Neutrophil (primary cell): ENCODE results near the gene CTBP2.
A peak's percentile ranks its signal among the peaks of the same experiment; 100 is the strongest.
"Not testable (repeated sequence)": the region's sequence is repeated elsewhere in the genome, so short reads cannot be mapped to it uniquely, and the experiment has no call there.

Experiments
- H3K27ac ChIP-seq: fragments of 200-600 bp; sonication (generic); 2 replicates; pipeline ENCODE4 v1.5.1; 2016; ENCODE audit warnings: mild to moderate bottlenecking, moderate library complexity
- H3K27me3 ChIP-seq: fragments of 200-600 bp; sonication (generic); 2 replicates; pipeline ENCODE4 v1.6.0; 2016; ENCODE audit warnings: mild to moderate bottlenecking
- H3K36me3 ChIP-seq: fragments of 200-600 bp; sonication (generic); 2 replicates; pipeline ENCODE4 v1.5.1; 2017
- H3K4me1 ChIP-seq, 2 experiments: fragments of 200-600 bp in 1 of 2; sonication (generic) in 1 of 2; 1 replicate in 1 of 2; 2 replicates in 1 of 2; pipeline versions ENCODE4 v1.5.1 to v1.6.1; 2013 to 2016; ENCODE audit warnings: low read depth in 1 of 2, low read length in 1 of 2, mild to moderate bottlenecking in 1 of 2, moderate library complexity in 1 of 2; ENCODE audit not compliant: control insufficient read depth in 1 of 2, insufficient read depth in 1 of 2
- H3K4me3 ChIP-seq, 2 experiments: fragments of 200-600 bp in 1 of 2; sonication (generic) in 1 of 2; 1 replicate in 1 of 2; 2 replicates in 1 of 2; pipeline ENCODE4 v1.5.1; 2013 to 2016; ENCODE audit warnings: low read depth in 1 of 2, low read length in 1 of 2, mild to moderate bottlenecking in 1 of 2, moderate library complexity in 1 of 2
- H3K9me3 ChIP-seq: fragments of 200-600 bp; sonication (generic); 2 replicates; pipeline ENCODE4 v1.5.1; 2016
- CTCF ChIP-seq: fragments of 200-600 bp; sonication (generic); IDR thresholded peaks from 2 replicates; pipeline ENCODE4 v1.5.1; 2016; ENCODE audit warnings: antibody characterized with exemption

Gene CTBP2

GRCh38 chr10:125151553-125152449, 8.6 kb downstream of the CTBP2 start:
- Histone ChIP-seq H3K4me3 (peak overlapping the region; percentile 48 to 68), H3K4me1 (peaks cover 70 to 90% of the 10 kb centered on the region in 2 experiments), H3K27ac (peak overlapping the region; percentile 57), H3K27me3 (no peaks in the 10 kb centered on the region), H3K36me3 (peaks cover 7% of the 10 kb centered on the region), H3K9me3 (no peaks in the 10 kb centered on the region)
- TF ChIP-seq CTCF: no peak

- H3K4me3 ChIP-seq: peak overlapping the region in 1 of 2 experiments; percentile 68
- H3K36me3 ChIP-seq: peaks cover 7% of the 10 kb centered on the region
- H3K27me3 ChIP-seq: no peaks in the 10 kb centered on the region
- no peaks in the 10 kb centered on the region for H3K9me3 ChIP-seq
- no peak for TF ChIP-seq CTCF
- H3K4me1 ChIP-seq: peaks cover 71 to 90% of the 10 kb centered on the region in 2 experiments
- peak overlapping the region; percentile 57 for H3K27ac ChIP-seq
Observed at GRCh38 chr10:125151170-125151552, 9.2 kb downstream of the CTBP2 start.

GRCh38 chr10:125150376-125151083, 9.8 kb downstream of the CTBP2 start:
- not testable (repeated sequence) for H3K27me3 ChIP-seq, H3K9me3 ChIP-seq, H3K4me3 ChIP-seq, H3K36me3 ChIP-seq
- H3K4me1 ChIP-seq: peaks cover 65 to 88% of the 10 kb centered on the region in 2 experiments
- H3K27ac ChIP-seq: peak overlapping the region; percentile 73

- Histone ChIP-seq H3K4me1 (peaks cover 64 to 90% of the 10 kb centered on the region in 2 experiments), H3K4me3 (no peak overlapping the region), H3K27ac (peak overlapping the region; percentile 73), H3K27me3 (no peaks in the 10 kb centered on the region), H3K36me3 (peaks cover 7% of the 10 kb centered on the region), H3K9me3 (no peaks in the 10 kb centered on the region)
- TF ChIP-seq CTCF: no peak
Observed at GRCh38 chr10:125149680-125150047, 10.7 kb downstream of the CTBP2 start.

GRCh38 chr10:125149036-125149679, 11.2 kb downstream of the CTBP2 start:
- Histone ChIP-seq H3K27me3 (no peaks in the 10 kb centered on the region), H3K4me3 (no peak overlapping the region), H3K4me1 (peaks cover 64 to 90% of the 10 kb centered on the region in 2 experiments), H3K9me3 (no peaks in the 10 kb centered on the region), H3K27ac (peak overlapping the region; percentile 73), H3K36me3 (peaks cover 7% of the 10 kb centered on the region)
- TF ChIP-seq CTCF: no peak
